Glutamatergic neuron (in vitro differentiated cells): ENCODE data around the gene CORIN. TPM values are rescaled to one million over a fixed set of nuclear protein-coding genes. Genes with fewer than 3 reads are reported as not detected.

Experiments
- DNase-seq: peaks from one replicate; pipeline ENCODE4 v3.0.0; 2022
- H3K27ac Mint-ChIP-seq: one replicate; pipeline ENCODE4 v1.8.0; 2020; ENCODE audit warnings: mild to moderate bottlenecking, mixed read lengths, inconsistent platforms; ENCODE audit not compliant: unreplicated experiment
- H3K27me3 Mint-ChIP-seq: one replicate; pipeline ENCODE4 v1.8.0; 2020; ENCODE audit warnings: mild to moderate bottlenecking, moderate library complexity, mixed read lengths, inconsistent platforms; ENCODE audit not compliant: unreplicated experiment
- H3K36me3 Mint-ChIP-seq: one replicate; pipeline ENCODE4 v1.8.0; 2020; ENCODE audit warnings: mild to moderate bottlenecking, mixed read lengths, inconsistent platforms; ENCODE audit not compliant: unreplicated experiment
- H3K4me1 Mint-ChIP-seq: one replicate; pipeline ENCODE4 v1.8.0; 2020; ENCODE audit warnings: mild to moderate bottlenecking, low read depth, mixed read lengths, inconsistent platforms; ENCODE audit not compliant: unreplicated experiment
- H3K4me3 Mint-ChIP-seq: one replicate; pipeline ENCODE4 v1.8.0; 2020; ENCODE audit warnings: mild to moderate bottlenecking, mixed read lengths, inconsistent platforms; ENCODE audit not compliant: unreplicated experiment
- H3K9me3 Mint-ChIP-seq: one replicate; pipeline ENCODE4 v1.8.0; 2020; ENCODE audit warnings: mild to moderate bottlenecking, moderate library complexity, mixed read lengths, inconsistent platforms; ENCODE audit not compliant: unreplicated experiment
- CTCF ChIP-seq: fragments of 200-600 bp; sonication (generic); IDR thresholded peaks from one replicate; pipeline ENCODE4 v1.5.0; 2021; ENCODE audit not compliant: partially characterized antibody, unreplicated experiment
- total RNA-seq: library from RNA; stranded (reverse); fragmentation: NEBNext Ultra II Directional; extraction: Animal tissue kit (Norgen Biotek cat#: 25700); gene quantifications from one replicate; pipeline ENCODE4 v1.2.1, GENCODE V29; 2021; ENCODE audit not compliant: unreplicated experiment

CORIN gene
- total RNA-seq, 1 donor from 2014 or later: 0.32 TPM

GRCh38 chr4:47858006-47858405 is 20.1 kb upstream of the CORIN start:
- Mint-ChIP-seq H3K4me1 (no peaks in the 10 kb centered on the region), H3K36me3 (no peaks in the 10 kb centered on the region), H3K27me3 (peaks cover 2% of the 10 kb centered on the region), H3K4me3 (no peak overlapping the region), H3K9me3 (no peaks in the 10 kb centered on the region), H3K27ac (no peak overlapping the region)
- no peak for DNase-seq
- TF ChIP-seq CTCF: no peak

- no peak for TF ChIP-seq CTCF
- Mint-ChIP-seq H3K9me3 (no peaks in the 10 kb centered on the region), H3K27ac (no peak overlapping the region), H3K4me3 (no peak overlapping the region), H3K4me1 (no peaks in the 10 kb centered on the region), H3K27me3 (peaks cover 2% of the 10 kb centered on the region), H3K36me3 (no peaks in the 10 kb centered on the region)
- no peak for DNase-seq
Observed at GRCh38 chr4:47856713-47857112, 18.8 kb upstream of the CORIN start.

GRCh38 chr4:47855350-47855749 is 17.5 kb upstream of the CORIN start:
- no peaks in the 10 kb centered on the region for H3K36me3 Mint-ChIP-seq
- no peak overlapping the region for H3K4me3 Mint-ChIP-seq
- H3K4me1 Mint-ChIP-seq: no peaks in the 10 kb centered on the region
- no peak for TF ChIP-seq CTCF
- no peaks in the 10 kb centered on the region for H3K9me3 Mint-ChIP-seq
- H3K27me3 Mint-ChIP-seq: no peaks in the 10 kb centered on the region
- DNase-seq: no peak
- H3K27ac Mint-ChIP-seq: no peak overlapping the region

GRCh38 chr4:47852136-47852535 is 14.3 kb upstream of the CORIN start:
- Mint-ChIP-seq H3K27ac (no peak overlapping the region), H3K9me3 (no peaks in the 10 kb centered on the region), H3K4me1 (no peaks in the 10 kb centered on the region), H3K27me3 (no peaks in the 10 kb centered on the region), H3K4me3 (no peak overlapping the region), H3K36me3 (no peaks in the 10 kb centered on the region)
- TF ChIP-seq CTCF: no peak
- DNase-seq: no peak

- Mint-ChIP-seq H3K27me3 (no peaks in the 10 kb centered on the region), H3K4me3 (no peak overlapping the region), H3K27ac (no peak overlapping the region), H3K36me3 (no peaks in the 10 kb centered on the region), H3K9me3 (no peaks in the 10 kb centered on the region), H3K4me1 (no peaks in the 10 kb centered on the region)
- no peak for DNase-seq
- no peak for TF ChIP-seq CTCF
Observed at GRCh38 chr4:47849466-47849865, 11.6 kb upstream of the CORIN start.
